Smooth muscle cell (in vitro differentiated cells): Measurements from ENCODE around the gene ZBTB40. TPM values are rescaled to one million over a fixed set of nuclear protein-coding genes. Genes with fewer than 3 reads are reported as not detected.

Experiments
- DNase-seq: peaks from one replicate; lab custom pipeline; 2025; ENCODE audit not compliant: unreplicated experiment; lab: John Stamatoyannopoulos, UW
- H2AFZ ChIP-seq: fragments of 200-600 bp; sonication (generic); 2 replicates; pipeline ENCODE4 v1.6.0; 2016; ENCODE audit warnings: antibody characterized with exemption, low read depth, mild to moderate bottlenecking
- H3F3A ChIP-seq: fragments of 200-600 bp; sonication (generic); 2 replicates; pipeline ENCODE4 v1.6.0; 2017; ENCODE audit warnings: antibody characterized with exemption, low read depth
- H3K27ac ChIP-seq: fragments of 200-600 bp; sonication (generic); 2 replicates; pipeline ENCODE4 v1.5.1; 2016; ENCODE audit warnings: low read depth, mild to moderate bottlenecking
- H3K27me3 ChIP-seq: fragments of 200-600 bp; sonication (generic); 2 replicates; pipeline ENCODE4 v1.6.1; 2016; ENCODE audit warnings: low read depth, mild to moderate bottlenecking
- H3K36me3 ChIP-seq: fragments of 200-600 bp; sonication (generic); 2 replicates; pipeline ENCODE4 v1.5.1; 2016; ENCODE audit warnings: low read depth
- H3K4me1 ChIP-seq: fragments of 200-600 bp; sonication (generic); 2 replicates; pipeline ENCODE4 v1.5.1; 2016; ENCODE audit warnings: low read depth
- H3K4me2 ChIP-seq: fragments of 200-600 bp; sonication (generic); 2 replicates; pipeline ENCODE4 v1.6.0; 2016; ENCODE audit warnings: mild to moderate bottlenecking
- H3K4me3 ChIP-seq: fragments of 200-600 bp; sonication (generic); 2 replicates; pipeline ENCODE4 v1.5.1; 2016; ENCODE audit warnings: mild to moderate bottlenecking
- H3K79me2 ChIP-seq: fragments of 200-600 bp; sonication (generic); 2 replicates; pipeline ENCODE4 v1.6.0; 2016; ENCODE audit warnings: low read depth, mild to moderate bottlenecking
- H3K9ac ChIP-seq: fragments of 200-600 bp; sonication (generic); 2 replicates; pipeline ENCODE4 v1.6.0; 2016; ENCODE audit warnings: low read depth
- H3K9me3 ChIP-seq: fragments of 200-600 bp; sonication (generic); replicated peaks from 2 replicates; pipeline ENCODE4 v1.5.1; 2016; ENCODE audit warnings: low read depth
- H4K20me1 ChIP-seq: fragments of 200-600 bp; sonication (generic); 2 replicates; pipeline ENCODE4 v1.6.0; 2016; ENCODE audit warnings: low read depth
- WGBS: methylation state at CpG from one replicate; pipeline ENCODE4 v1.1.7; 2016; ENCODE audit warnings: low lambda C conversion rate; 5-methylcytosine and 5-hydroxymethylcytosine counted together
- polyA plus RNA-seq: library from polyadenylated mRNA; unstranded; fragments of >200 nt; fragmentation: Nextera tagmentation; extraction: Ambion mirVana; gene quantifications from 2 replicates; pipeline ENCODE4 v1.2.1, GENCODE V29; 2016
- total RNA-seq: library from RNA; depleted of rRNA; stranded (reverse); fragments of >200 nt; gene quantifications from 2 replicates; pipeline ENCODE4 v1.2.3, GENCODE V29; 2014
- TF ChIP-seq, protein P1 (sequence below): fragments of 200-600 bp; sonication (generic); IDR thresholded peaks from 2 replicates; pipeline ENCODE4 v1.5.1; 2017; ENCODE audit warnings: borderline replicate concordance, mild to moderate bottlenecking, antibody characterized with exemption; ENCODE audit not compliant: insufficient read depth, poor library complexity, severe bottlenecking

ZBTB40 gene
- total and polyA plus RNA-seq, 2 experiments from 2014 or later = 4.1 to 14.6 TPM

DNA sequence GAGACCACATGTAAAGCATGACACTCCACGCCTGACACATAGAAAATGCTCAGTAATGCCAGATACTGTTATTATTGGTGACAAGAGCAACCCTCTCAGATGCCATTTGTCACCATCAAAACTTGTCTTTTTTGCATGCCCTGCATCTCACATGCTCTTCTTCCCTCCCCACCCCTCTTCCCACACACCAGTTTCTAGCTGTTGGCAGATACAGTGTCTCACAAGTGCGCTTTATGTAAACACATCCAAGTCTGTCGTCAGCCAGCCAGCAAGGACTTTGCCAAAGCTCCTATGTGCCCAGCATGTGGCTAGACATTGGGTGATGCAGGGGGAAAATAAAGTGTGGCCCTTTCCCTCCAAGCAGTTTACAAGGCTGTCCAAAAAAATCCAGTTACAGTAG, 66.7 kb downstream of the ZBTB40 start:
- no peak overlapping the region for H3K9ac ChIP-seq
- H4K20me1 ChIP-seq = no peaks in the 10 kb centered on the region
- no peak overlapping the region for H3K27ac ChIP-seq
- peaks cover 8% of the 10 kb centered on the region for H3K36me3 ChIP-seq
- no peaks in the 10 kb centered on the region for H3K79me2 ChIP-seq
- H2AFZ ChIP-seq = no peak overlapping the region
- TF ChIP-seq, protein P1, sequence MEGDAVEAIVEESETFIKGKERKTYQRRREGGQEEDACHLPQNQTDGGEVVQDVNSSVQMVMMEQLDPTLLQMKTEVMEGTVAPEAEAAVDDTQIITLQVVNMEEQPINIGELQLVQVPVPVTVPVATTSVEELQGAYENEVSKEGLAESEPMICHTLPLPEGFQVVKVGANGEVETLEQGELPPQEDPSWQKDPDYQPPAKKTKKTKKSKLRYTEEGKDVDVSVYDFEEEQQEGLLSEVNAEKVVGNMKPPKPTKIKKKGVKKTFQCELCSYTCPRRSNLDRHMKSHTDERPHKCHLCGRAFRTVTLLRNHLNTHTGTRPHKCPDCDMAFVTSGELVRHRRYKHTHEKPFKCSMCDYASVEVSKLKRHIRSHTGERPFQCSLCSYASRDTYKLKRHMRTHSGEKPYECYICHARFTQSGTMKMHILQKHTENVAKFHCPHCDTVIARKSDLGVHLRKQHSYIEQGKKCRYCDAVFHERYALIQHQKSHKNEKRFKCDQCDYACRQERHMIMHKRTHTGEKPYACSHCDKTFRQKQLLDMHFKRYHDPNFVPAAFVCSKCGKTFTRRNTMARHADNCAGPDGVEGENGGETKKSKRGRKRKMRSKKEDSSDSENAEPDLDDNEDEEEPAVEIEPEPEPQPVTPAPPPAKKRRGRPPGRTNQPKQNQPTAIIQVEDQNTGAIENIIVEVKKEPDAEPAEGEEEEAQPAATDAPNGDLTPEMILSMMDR = no peak
- no peak for DNase-seq
- WGBS = 88% methylated on average over 3 of the region's 3 CpGs
- H3K4me1 ChIP-seq = no peaks in the 10 kb centered on the region
- no peaks in the 10 kb centered on the region for H3K9me3 ChIP-seq
- H3K27me3 ChIP-seq = no peaks in the 10 kb centered on the region
- H3K4me2 ChIP-seq = no peak overlapping the region
- no peaks in the 10 kb centered on the region for H3F3A ChIP-seq
- no peak overlapping the region for H3K4me3 ChIP-seq

DNA sequence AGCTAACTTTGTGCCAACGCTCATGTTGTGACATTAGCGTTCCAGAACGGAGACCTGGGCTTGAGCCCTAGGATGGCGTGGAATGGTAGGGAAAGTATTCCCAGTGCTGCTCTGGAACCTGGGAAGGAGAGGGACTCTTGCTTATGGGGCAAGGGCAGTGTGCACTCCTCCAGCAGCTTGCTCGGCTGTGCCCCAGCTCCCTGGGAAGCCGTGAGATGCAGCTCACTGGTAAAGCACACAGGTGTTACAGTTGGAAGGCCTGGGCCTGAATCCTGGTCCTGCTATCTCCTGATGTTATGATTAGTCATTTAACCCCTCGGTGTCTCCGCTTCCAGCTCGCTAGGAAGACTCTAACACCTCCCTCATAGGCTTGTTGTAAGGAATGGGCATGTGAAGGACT, 69.2 kb downstream of the ZBTB40 start:
- no peak overlapping the region for H3K4me2 ChIP-seq
- no peak overlapping the region for H3K9ac ChIP-seq
- no peak for DNase-seq
- no peak overlapping the region for H2AFZ ChIP-seq
- H3K27ac ChIP-seq = no peak overlapping the region
- H3K79me2 ChIP-seq = no peaks in the 10 kb centered on the region
- peaks cover 8% of the 10 kb centered on the region for H3K36me3 ChIP-seq
- 98% methylated on average over 9 of the region's 9 CpGs for WGBS
- no peaks in the 10 kb centered on the region for H3K4me1 ChIP-seq
- no peaks in the 10 kb centered on the region for H3K9me3 ChIP-seq
- H3K4me3 ChIP-seq = no peak overlapping the region
- no peaks in the 10 kb centered on the region for H3F3A ChIP-seq
- H4K20me1 ChIP-seq = no peaks in the 10 kb centered on the region
- TF ChIP-seq, protein P1 = no peak
- no peaks in the 10 kb centered on the region for H3K27me3 ChIP-seq

DNA sequence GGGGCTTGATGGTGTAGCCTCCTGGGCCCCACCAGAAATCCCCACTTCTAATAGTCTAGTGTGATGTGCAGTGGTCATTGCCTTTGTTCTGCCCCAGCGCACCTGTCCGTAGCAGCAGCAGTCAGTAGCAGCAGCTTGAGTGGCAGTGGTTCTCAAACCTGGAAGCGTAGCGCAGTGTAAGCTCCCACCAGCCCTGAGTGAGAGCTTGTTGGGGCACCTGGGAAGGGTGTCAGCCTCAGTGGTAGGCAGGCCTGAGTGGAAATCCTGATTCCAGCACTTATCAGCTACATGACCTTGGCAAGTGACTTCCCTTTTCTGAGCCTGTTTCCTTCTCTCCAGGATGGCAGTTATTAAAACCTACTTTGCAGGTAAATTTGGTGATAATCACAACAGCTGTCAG, 70.0 kb downstream of the ZBTB40 start:
- Histone ChIP-seq H4K20me1 (no peaks in the 10 kb centered on the region), H3K9me3 (no peaks in the 10 kb centered on the region), H3K4me3 (no peak overlapping the region), H3K27ac (no peak overlapping the region), H3F3A (no peaks in the 10 kb centered on the region), H2AFZ (no peak overlapping the region), H3K4me1 (no peaks in the 10 kb centered on the region), H3K79me2 (no peaks in the 10 kb centered on the region), H3K36me3 (peaks cover 8% of the 10 kb centered on the region), H3K27me3 (no peaks in the 10 kb centered on the region), H3K9ac (no peak overlapping the region), H3K4me2 (no peak overlapping the region)
- TF ChIP-seq, protein P1 = no peak
- WGBS = 98% methylated on average over 4 of the region's 4 CpGs
- DNase-seq = no peak

DNA sequence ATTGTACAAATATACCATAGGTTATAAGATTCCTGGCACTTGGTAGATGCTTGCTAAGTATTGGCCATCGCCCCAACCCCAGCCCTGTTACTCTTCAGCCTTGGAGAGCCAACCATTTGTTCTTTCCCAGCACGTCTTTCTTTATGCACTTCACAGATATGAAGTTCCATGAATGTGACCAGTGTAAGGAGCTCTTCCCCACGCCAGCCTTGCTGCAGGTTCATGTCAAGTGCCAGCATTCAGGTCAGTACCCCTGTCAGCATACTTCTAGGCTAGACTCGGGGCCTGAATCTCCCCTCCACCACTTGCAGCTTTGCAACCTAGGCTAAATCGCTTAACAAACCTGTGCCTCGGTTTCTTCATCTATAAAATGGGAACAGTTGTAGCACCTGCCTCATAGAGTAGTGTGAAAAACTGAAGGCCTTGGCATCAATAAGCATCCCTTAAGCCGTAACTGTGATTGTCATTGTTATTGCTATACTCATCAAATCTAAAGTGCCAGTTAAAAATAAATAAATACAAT, 70.6 kb downstream of the ZBTB40 start:
- Histone ChIP-seq H3K4me3 (no peak overlapping the region), H3K4me2 (no peak overlapping the region), H3K27ac (no peak overlapping the region), H3K4me1 (no peaks in the 10 kb centered on the region), H3K79me2 (no peaks in the 10 kb centered on the region), H3K36me3 (peaks cover 8% of the 10 kb centered on the region), H2AFZ (no peak overlapping the region), H3K9ac (no peak overlapping the region), H3K27me3 (no peaks in the 10 kb centered on the region), H4K20me1 (no peaks in the 10 kb centered on the region), H3K9me3 (no peaks in the 10 kb centered on the region), H3F3A (no peaks in the 10 kb centered on the region)
- TF ChIP-seq, protein P1 = no peak
- 99% methylated on average over 7 of the region's 7 CpGs for WGBS
- DNase-seq = no peak
